ENCODE results near the gene ACHE. TPM values are rescaled to one million over a fixed set of nuclear protein-coding genes. Genes with fewer than 3 reads are reported as not detected.

The ACHE gene
- total RNA-seq, 4 donors from 2014 or later = 2.5 to 4.6 (median 3.5) TPM

DNA sequence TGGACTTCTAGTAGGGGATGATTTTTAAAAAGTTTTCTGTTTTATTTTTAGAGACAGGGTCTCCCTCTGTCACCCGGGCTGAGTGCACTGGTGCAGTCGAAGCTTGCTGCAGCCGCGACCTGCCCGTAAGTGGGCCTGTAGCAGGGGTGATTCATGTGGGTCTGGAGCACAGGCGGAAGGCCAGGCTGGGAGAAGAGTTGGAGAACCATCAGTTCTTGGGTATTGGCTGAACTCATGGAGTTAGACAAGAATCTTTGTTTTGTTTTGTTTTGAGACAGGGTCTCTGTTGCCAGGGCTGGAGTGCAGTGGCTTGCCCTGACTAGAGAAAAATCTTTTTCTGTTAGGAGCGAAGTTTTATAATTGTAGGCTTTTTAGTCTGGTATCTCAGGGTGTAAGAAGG, 15.0 kb downstream of the ACHE start:
- no peak for TF ChIP-seq POLR2A (IDR thresholded peaks at IDR 0.05; ENCODE audit: low read depth)
- TF ChIP-seq EP300 (IDR thresholded peaks at IDR 0.05) = no peak
- TF ChIP-seq CTCF (IDR thresholded peaks at IDR 0.05) = no peak
- no peak for TF ChIP-seq POLR2AphosphoS5 (IDR thresholded peaks at IDR 0.05)
- Histone ChIP-seq H3K27me3 (no peaks in the 10 kb centered on the region), H3K4me1 (peaks cover 25 to 53% (median 49%) of the 10 kb centered on the region in 4 donors), H3K27ac (replicated peaks in 1 of 4) (no peak overlapping the region), H3K4me3 (no peak overlapping the region), H3K9me3 (no peaks in the 10 kb centered on the region), H3K36me3 (peaks cover 32 to 89% (median 67%) of the 10 kb centered on the region in 4 donors)
- intact Hi-C loops (cut with DNase I) = loop anchor here (10.0 kb wide), 1 partner anchor 176 kb away; the partner anchor contains the start of gene POP7
- 90% methylated on average over 7 of the region's 7 CpGs for WGBS
- DNase-seq (ENCODE audit: extremely low spot score) = no peak

DNA sequence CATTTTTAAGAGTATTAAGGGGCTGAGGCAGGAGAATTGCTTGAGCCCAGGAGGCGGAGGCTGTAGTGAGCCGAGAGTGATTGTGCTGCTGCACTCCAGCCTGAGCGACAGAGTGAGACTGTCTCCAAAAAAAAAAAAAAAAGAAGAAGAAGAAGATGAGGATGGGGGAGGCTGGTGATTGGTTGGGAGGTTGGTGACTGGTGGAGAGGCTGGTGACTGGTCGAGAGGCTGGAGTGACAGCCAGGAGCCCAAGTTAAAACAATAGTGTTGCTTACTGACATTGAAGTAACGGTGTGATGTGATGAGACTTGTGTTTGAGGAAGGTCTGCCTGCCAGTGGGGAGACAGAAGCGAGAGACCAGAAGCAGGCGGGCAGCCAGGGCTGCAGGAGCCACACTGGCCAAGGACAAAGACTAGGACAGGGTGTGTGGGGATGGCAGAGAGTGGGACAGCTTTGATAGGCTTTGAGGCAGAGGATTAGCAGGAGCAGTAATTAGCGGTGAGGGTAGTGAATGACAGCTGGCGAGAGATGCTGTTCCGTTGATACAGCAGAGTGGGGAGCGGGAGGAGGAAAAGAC, 15.9 kb downstream of the ACHE start:
- intact Hi-C loops (cut with DNase I) = loop anchor here (10.0 kb wide), 1 partner anchor 175 kb away; the partner anchor contains the start of gene POP7
- H3K27me3 ChIP-seq = peaks cover 0 to 8% (median 0%) of the 10 kb centered on the region in 4 donors
- H3K27ac ChIP-seq (replicated peaks in 1 of 4) = no peak overlapping the region
- no peaks in the 10 kb centered on the region for H3K9me3 ChIP-seq
- no peak overlapping the region for H3K4me3 ChIP-seq
- H3K4me1 ChIP-seq = peaks cover 27 to 54% (median 51%) of the 10 kb centered on the region in 4 donors
- peaks cover 23 to 80% (median 58%) of the 10 kb centered on the region in 4 donors for H3K36me3 ChIP-seq
- 73% methylated on average over 11 of the region's 11 CpGs for WGBS
- TF ChIP-seq POLR2AphosphoS5 (IDR thresholded peaks at IDR 0.05) (no peak), EP300 (IDR thresholded peaks at IDR 0.05) (no peak), CTCF (IDR thresholded peaks at IDR 0.05) (no peak), POLR2A (IDR thresholded peaks at IDR 0.05; ENCODE audit: low read depth) (no peak)
- no peak for DNase-seq (ENCODE audit: extremely low spot score)

- DNase-seq (ENCODE audit: extremely low spot score) = no peak
- intact Hi-C loops (cut with DNase I) = no loop called here
- Histone ChIP-seq H3K27ac (replicated peaks in 1 of 4) (no peak overlapping the region), H3K27me3 (peaks cover 0 to 10% (median 0%) of the 10 kb centered on the region in 4 donors), H3K36me3 (peaks cover 15 to 73% (median 49%) of the 10 kb centered on the region in 4 donors), H3K9me3 (no peaks in the 10 kb centered on the region), H3K4me1 (peaks cover 33 to 63% (median 58%) of the 10 kb centered on the region in 4 donors), H3K4me3 (no peak overlapping the region)
- WGBS = 85% methylated on average over 6 of the region's 6 CpGs
- TF ChIP-seq EP300 (IDR thresholded peaks at IDR 0.05) (no peak), POLR2A (IDR thresholded peaks at IDR 0.05; ENCODE audit: low read depth) (no peak), CTCF (IDR thresholded peaks at IDR 0.05) (no peak), POLR2AphosphoS5 (IDR thresholded peaks at IDR 0.05) (no peak)
Observed at GRCh38 chr7:100878685-100879084, 17.0 kb downstream of the ACHE start.

DNA sequence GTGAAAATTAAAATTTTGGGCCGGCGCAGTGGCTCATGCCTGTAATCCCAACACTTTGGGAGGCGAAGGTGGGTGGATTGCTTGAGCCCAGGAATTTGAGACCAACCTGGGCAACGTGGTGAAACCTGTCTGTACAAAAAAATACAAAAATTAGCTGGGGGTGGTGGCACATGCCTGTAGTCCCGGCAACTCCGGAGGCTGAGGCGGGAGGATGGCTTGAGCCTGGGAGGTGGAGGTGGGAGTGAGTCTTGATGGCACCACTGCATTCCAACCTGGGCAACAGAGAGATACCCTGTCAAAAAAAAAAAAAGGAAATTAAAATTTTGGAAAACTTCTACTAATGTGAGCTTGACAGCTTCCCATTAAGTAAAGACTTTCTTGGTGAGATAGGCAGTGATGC, 17.7 kb downstream of the ACHE start:
- no peak for DNase-seq (ENCODE audit: extremely low spot score)
- Histone ChIP-seq H3K27me3 (peaks cover 0 to 10% (median 0%) of the 10 kb centered on the region in 4 donors), H3K4me3 (no peak overlapping the region), H3K4me1 (peaks cover 33 to 64% (median 57%) of the 10 kb centered on the region in 4 donors), H3K36me3 (peaks cover 22 to 73% (median 48%) of the 10 kb centered on the region in 4 donors), H3K27ac (replicated peaks in 1 of 4) (no peak overlapping the region), H3K9me3 (no peaks in the 10 kb centered on the region)
- 72% methylated on average over 7 of the region's 7 CpGs for WGBS
- intact Hi-C loops (cut with DNase I) = no loop called here
- TF ChIP-seq CTCF (IDR thresholded peaks at IDR 0.05) = no peak
- TF ChIP-seq POLR2AphosphoS5 (IDR thresholded peaks at IDR 0.05) = no peak
